RCC 7860 (cell line): ENCODE results near the gene SFMBT1.

ENCODE experiments used
- DNase-seq: peaks from one replicate; pipeline ENCODE4 v3.0.0-alpha.2; 2015; ENCODE audit warnings: low spot score
- FAIRE-seq: peaks from 2 replicates; lab custom pipeline; 2012; peaks lifted over from hg19 to GRCh38; lab: Jason Lieb, UNC

SFMBT1 gene

GRCh38 chr3:53003320-53003719 is 42.6 kb downstream of the SFMBT1 start:
- FAIRE-seq (no peak), DNase-seq (no peak)

GRCh38 chr3:52998771-52999513 is 46.9 kb downstream of the SFMBT1 start:
- no peak for FAIRE-seq
- DNase-seq: no peak

GRCh38 chr3:52990637-52991036 is 55.2 kb downstream of the SFMBT1 start:
- FAIRE-seq: no peak
- no peak for DNase-seq

- FAIRE-seq: no peak
- DNase-seq: no peak
These were observed 58.9 kb downstream of the SFMBT1 start for GRCh38 chr3:52986938-52987337.

GRCh38 chr3:52986049-52986448 is 59.8 kb downstream of the SFMBT1 start:
- FAIRE-seq: no peak
- no peak for DNase-seq

GRCh38 chr3:52983828-52984227 is 62.0 kb downstream of the SFMBT1 start:
- DNase-seq (no peak), FAIRE-seq (no peak)

- FAIRE-seq: no peak
- no peak for DNase-seq
These were observed 62.5 kb downstream of the SFMBT1 start for GRCh38 chr3:52983336-52983807.

- FAIRE-seq (no peak), DNase-seq (no peak)
These were observed 63.0 kb downstream of the SFMBT1 start for GRCh38 chr3:52982839-52983238.

- DNase-seq (no peak), FAIRE-seq (no peak)
These were observed 66.5 kb downstream of the SFMBT1 start for GRCh38 chr3:52979190-52979983.

GRCh38 chr3:52978109-52978754 is 67.6 kb downstream of the SFMBT1 start:
- FAIRE-seq (no peak), DNase-seq (no peak)

- FAIRE-seq (no peak), DNase-seq (no peak)
These were observed 72.1 kb downstream of the SFMBT1 start for GRCh38 chr3:52973806-52974205.

- DNase-seq: no peak
- no peak for FAIRE-seq
These were observed 74.0 kb downstream of the SFMBT1 start for GRCh38 chr3:52971895-52972294.

GRCh38 chr3:52967398-52967797 is 78.5 kb downstream of the SFMBT1 start:
- FAIRE-seq: no peak
- DNase-seq: no peak

- FAIRE-seq: no peak
- no peak for DNase-seq
These were observed 83.7 kb downstream of the SFMBT1 start for GRCh38 chr3:52962160-52962559.

GRCh38 chr3:52959773-52960172 is 86.1 kb downstream of the SFMBT1 start:
- no peak for FAIRE-seq
- no peak for DNase-seq

- DNase-seq (no peak), FAIRE-seq (no peak)
These were observed 106.3 kb downstream of the SFMBT1 start for GRCh38 chr3:52939600-52939999.

- DNase-seq (peak; percentile 27), FAIRE-seq (peak; percentile 59)
These were observed 111.0 kb downstream of the SFMBT1 start for GRCh38 chr3:52934630-52935530.

GRCh38 chr3:52931889-52932288 is 114.0 kb downstream of the SFMBT1 start:
- no peak for DNase-seq
- FAIRE-seq: no peak

GRCh38 chr3:52931328-52931727 is 114.5 kb downstream of the SFMBT1 start:
- DNase-seq (no peak), FAIRE-seq (no peak)

GRCh38 chr3:52930748-52931147 is 115.1 kb downstream of the SFMBT1 start:
- no peak for FAIRE-seq
- DNase-seq: no peak

GRCh38 chr3:52926554-52926953 is 119.3 kb downstream of the SFMBT1 start:
- no peak for DNase-seq
- FAIRE-seq: no peak
